ENCODE data around the gene NASP.

DNA sequence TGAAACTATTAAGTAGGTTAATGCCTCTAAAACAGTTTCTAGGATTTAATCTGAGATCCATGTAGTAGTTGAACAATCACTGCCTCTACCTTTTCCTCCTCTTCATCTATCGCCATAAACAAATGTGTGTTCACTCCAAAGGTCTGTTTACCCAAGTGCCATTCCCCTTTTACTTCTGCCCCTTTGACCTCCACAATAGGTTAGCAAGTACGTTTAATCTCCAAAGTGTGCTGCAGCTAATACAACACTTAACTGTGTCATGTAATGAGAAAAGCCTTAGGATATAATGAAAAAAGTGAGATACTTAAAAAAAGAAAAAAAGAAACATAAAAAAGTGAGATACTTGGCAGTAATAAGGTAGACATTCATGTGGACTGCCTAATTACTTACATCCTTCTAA, 74.3 kb downstream of the NASP start:
- TF ChIP-seq POLR2AphosphoS5 (IDR thresholded peaks at IDR 0.05; ENCODE audit: low read depth, low read length): no peak
- no peak for TF ChIP-seq PBX3 (IDR thresholded peaks at IDR 0.05)
- TF ChIP-seq CTCF (IDR thresholded peaks at IDR 0.05): no peak
- no peak for TF ChIP-seq MXI1 (IDR thresholded peaks at IDR 0.05; ENCODE audit: low read depth, low read length)
- no peak for TF ChIP-seq REST (IDR thresholded peaks at IDR 0.05; ENCODE audit: low read depth, low read length)
